ENCODE results near the gene TCEA2. TPM values are rescaled to one million over a fixed set of nuclear protein-coding genes. Genes with fewer than 3 reads are reported as not detected.

The TCEA2 gene
- total and polyA plus RNA-seq, 2 of the 13 experiments (the other 11 are each of a cell fraction or from before 2014, with no cell fraction given) = 28.1 to 33.7 TPM

DNA sequence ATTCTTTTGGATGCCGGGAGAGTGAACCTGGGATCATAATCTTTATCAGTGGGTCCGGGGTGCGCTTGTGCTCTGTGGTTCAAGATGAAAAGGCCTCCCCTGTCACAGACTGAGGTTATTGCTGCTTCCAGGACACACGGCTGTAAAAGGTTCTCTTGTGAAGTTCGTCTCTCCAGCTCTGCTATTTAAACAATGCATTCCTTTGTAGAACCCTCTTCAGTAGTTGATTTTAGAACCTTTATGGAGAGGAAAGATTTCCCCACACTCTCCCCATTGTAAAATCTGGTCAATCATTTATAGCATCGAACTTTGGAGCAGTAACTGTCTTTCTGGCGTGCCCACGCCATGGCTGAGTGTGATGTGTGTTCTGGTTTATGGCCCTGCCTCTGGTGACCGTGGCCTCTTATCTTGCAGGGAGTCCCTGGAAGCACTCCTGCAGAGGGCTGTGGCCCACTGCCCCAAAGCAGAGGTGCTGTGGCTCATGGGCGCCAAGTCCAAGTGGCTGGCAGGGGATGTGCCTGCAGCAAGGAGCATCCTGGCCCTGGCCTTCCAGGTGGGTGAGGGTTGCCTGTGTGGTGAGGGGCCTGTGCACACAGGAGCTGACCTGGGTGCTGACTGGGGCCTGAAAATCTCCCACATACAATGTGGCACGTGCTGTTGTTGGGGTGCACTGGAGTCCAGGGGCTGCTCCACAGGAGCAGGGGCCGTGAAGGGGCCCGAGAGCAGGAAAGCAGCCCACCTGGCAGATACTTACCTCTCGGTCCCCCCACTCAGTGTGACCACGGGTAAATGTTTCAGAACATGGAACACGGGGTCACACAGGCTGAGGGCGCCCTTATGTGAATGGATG is 38.6 kb upstream of the TCEA2 start (continued):
- TF ChIP-seq, protein P1, sequence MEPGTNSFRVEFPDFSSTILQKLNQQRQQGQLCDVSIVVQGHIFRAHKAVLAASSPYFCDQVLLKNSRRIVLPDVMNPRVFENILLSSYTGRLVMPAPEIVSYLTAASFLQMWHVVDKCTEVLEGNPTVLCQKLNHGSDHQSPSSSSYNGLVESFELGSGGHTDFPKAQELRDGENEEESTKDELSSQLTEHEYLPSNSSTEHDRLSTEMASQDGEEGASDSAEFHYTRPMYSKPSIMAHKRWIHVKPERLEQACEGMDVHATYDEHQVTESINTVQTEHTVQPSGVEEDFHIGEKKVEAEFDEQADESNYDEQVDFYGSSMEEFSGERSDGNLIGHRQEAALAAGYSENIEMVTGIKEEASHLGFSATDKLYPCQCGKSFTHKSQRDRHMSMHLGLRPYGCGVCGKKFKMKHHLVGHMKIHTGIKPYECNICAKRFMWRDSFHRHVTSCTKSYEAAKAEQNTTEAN (CRISPR knock-in tag; conservative IDR thresholded peaks at IDR 0.05) = peak; percentile 85
- TF ChIP-seq GATAD2A (CRISPR knock-in tag; IDR thresholded peaks at IDR 0.05) (peak; percentile 97), BCLAF1 (IDR thresholded peaks at IDR 0.05) (no peak), DNMT1 (CRISPR knock-in tag; IDR thresholded peaks at IDR 0.05) (peak; percentile 83; the same call in 1 of the 2 replicates), HOXA3 (CRISPR knock-in tag; IDR thresholded peaks at IDR 0.05) (peak; percentile 87)
- TF ChIP-seq, protein P2, sequence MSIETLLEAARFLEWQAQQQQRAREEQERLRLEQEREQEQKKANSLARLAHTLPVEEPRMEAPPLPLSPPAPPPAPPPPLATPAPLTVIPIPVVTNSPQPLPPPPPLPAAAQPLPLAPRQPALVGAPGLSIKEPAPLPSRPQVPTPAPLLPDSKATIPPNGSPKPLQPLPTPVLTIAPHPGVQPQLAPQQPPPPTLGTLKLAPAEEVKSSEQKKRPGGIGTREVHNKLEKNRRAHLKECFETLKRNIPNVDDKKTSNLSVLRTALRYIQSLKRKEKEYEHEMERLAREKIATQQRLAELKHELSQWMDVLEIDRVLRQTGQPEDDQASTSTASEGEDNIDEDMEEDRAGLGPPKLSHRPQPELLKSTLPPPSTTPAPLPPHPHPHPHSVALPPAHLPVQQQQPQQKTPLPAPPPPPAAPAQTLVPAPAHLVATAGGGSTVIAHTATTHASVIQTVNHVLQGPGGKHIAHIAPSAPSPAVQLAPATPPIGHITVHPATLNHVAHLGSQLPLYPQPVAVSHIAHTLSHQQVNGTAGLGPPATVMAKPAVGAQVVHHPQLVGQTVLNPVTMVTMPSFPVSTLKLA (IDR thresholded peaks at IDR 0.05) = peak; percentile 38
